Uterus (tissue), 2 donors: Measurements from ENCODE around the gene MTUS2.

Source experiments
- CTCF ChIP-seq, 4 experiments: fragments of 200-600 bp in 2 of 4; fragments of 450-650 bp in 2 of 4; sonication (generic) in 2 of 4; IDR thresholded peaks; one replicate each; pipeline ENCODE4 v1.5.1; 2016 to 2019; ENCODE audit warnings: antibody characterized with exemption in 4 of 4, mild to moderate bottlenecking in 2 of 4, moderate library complexity in 1 of 4
- POLR2A ChIP-seq, 2 donors: fragments of 450-650 bp; IDR thresholded peaks; one replicate each; pipeline ENCODE4 v1.6.1; 2016; ENCODE audit warnings: antibody characterized with exemption in 2 of 2, mild to moderate bottlenecking in 1 of 2, moderate library complexity in 1 of 2

- no peak for TF ChIP-seq CTCF (IDR thresholded peaks at IDR 0.05)
- no peak for TF ChIP-seq POLR2A (IDR thresholded peaks at IDR 0.05)
Measured at GRCh38 chr13:29020314-29020713, 200.2 kb downstream of the MTUS2 start.
